GM23338 (cell line): ENCODE measurements around the gene NCOA7. TPM values are rescaled to one million over a fixed set of nuclear protein-coding genes. Genes with fewer than 3 reads are reported as not detected.

Experiments
- ATAC-seq: fragments of 200-7000 bp; cut with Tn5 transposase; 3 replicates; pipeline ENCODE4 v1.9.1; 2020
- DNase-seq: peaks from one replicate; pipeline ENCODE4 v3.0.0-alpha.2; 2015; ENCODE audit warnings: low spot score
- H2AFZ ChIP-seq: fragments of 200-600 bp; sonication (generic); 2 replicates; pipeline ENCODE4 v1.8.0; 2016; ENCODE audit warnings: antibody characterized with exemption, mild to moderate bottlenecking, moderate library complexity
- H3F3A ChIP-seq: fragments of 200-600 bp; sonication (generic); replicated peaks from 2 replicates; pipeline ENCODE4 v1.8.0; 2017; ENCODE audit warnings: antibody characterized with exemption, mixed run types, low read depth
- H3K27ac ChIP-seq: fragments of 200-600 bp; sonication (generic); 2 replicates; pipeline ENCODE4 v1.6.1; 2016; ENCODE audit warnings: low read depth
- H3K27me3 ChIP-seq: fragments of 200-600 bp; sonication (generic); 2 replicates; pipeline ENCODE4 v1.8.0; 2016; ENCODE audit warnings: mild to moderate bottlenecking, mixed run types, moderate library complexity; ENCODE audit not compliant: insufficient read depth
- H3K36me3 ChIP-seq: fragments of 200-600 bp; sonication (generic); 2 replicates; pipeline ENCODE4 v1.8.0; 2016; ENCODE audit warnings: mild to moderate bottlenecking; ENCODE audit not compliant: insufficient read depth
- H3K4me1 ChIP-seq: fragments of 200-600 bp; sonication (generic); 2 replicates; pipeline ENCODE4 v1.8.0; 2016; ENCODE audit warnings: mild to moderate bottlenecking, moderate library complexity; ENCODE audit not compliant: insufficient read depth
- H3K4me2 ChIP-seq: fragments of 200-600 bp; sonication (generic); 2 replicates; pipeline ENCODE4 v1.7.1; 2017; ENCODE audit warnings: mixed run types
- H3K4me3 ChIP-seq: fragments of 200-600 bp; sonication (generic); 2 replicates; pipeline ENCODE4 v1.6.1; 2016; ENCODE audit warnings: mixed run types
- H3K79me2 ChIP-seq: fragments of 200-600 bp; sonication (generic); replicated peaks from 2 replicates; pipeline ENCODE4 v1.8.0; 2017; ENCODE audit warnings: mild to moderate bottlenecking; ENCODE audit not compliant: insufficient read depth
- H3K9me2 ChIP-seq: fragments of 200-600 bp; sonication (generic); 2 replicates; pipeline ENCODE4 v1.8.0; 2017; ENCODE audit not compliant: insufficient read depth
- H4K20me1 ChIP-seq: fragments of 200-600 bp; sonication (generic); replicated peaks from 2 replicates; pipeline ENCODE4 v1.8.0; 2017; ENCODE audit warnings: mild to moderate bottlenecking; ENCODE audit not compliant: insufficient read depth
- H3K27ac Mint-ChIP-seq: 2 replicates; pipeline ENCODE4 v1.8.0; 2020; ENCODE audit warnings: inconsistent platforms, mild to moderate bottlenecking, moderate library complexity, mixed read lengths
- H3K27me3 Mint-ChIP-seq: 3 replicates; pipeline ENCODE4 v1.8.0; 2022; ENCODE audit warnings: low read depth, mild to moderate bottlenecking, moderate library complexity, mixed read lengths, inconsistent platforms; ENCODE audit not compliant: insufficient read depth, poor library complexity
- H3K36me3 Mint-ChIP-seq: 3 replicates; pipeline ENCODE4 v1.8.0; 2021; ENCODE audit warnings: low read depth, mild to moderate bottlenecking, inconsistent platforms, moderate library complexity, mixed read lengths
- H3K4me1 Mint-ChIP-seq: 3 replicates; pipeline ENCODE4 v1.8.0; 2020; ENCODE audit warnings: mild to moderate bottlenecking, inconsistent platforms, mixed read lengths
- H3K4me3 Mint-ChIP-seq: 3 replicates; pipeline ENCODE4 v1.8.0; 2021; ENCODE audit warnings: moderate library complexity, mild to moderate bottlenecking, inconsistent platforms, mixed read lengths
- H3K9me3 Mint-ChIP-seq: 3 replicates; pipeline ENCODE4 v1.8.0; 2020; ENCODE audit warnings: moderate library complexity, mild to moderate bottlenecking, inconsistent platforms, mixed read lengths
- CREB1 ChIP-seq: fragments of 250-450 bp; sonication (Bioruptor Pico); IDR thresholded peaks from 2 replicates; pipeline ENCODE4 v1.5.0; 2020; ENCODE audit warnings: low read depth, mild to moderate bottlenecking, moderate library complexity
- EZH2 ChIP-seq: fragments of 200-600 bp; sonication (generic); IDR thresholded peaks from one replicate; pipeline ENCODE4 v1.8.0; 2017; ENCODE audit warnings: antibody characterized with exemption, mild to moderate bottlenecking, low read depth; ENCODE audit not compliant: unreplicated experiment
- JUNB ChIP-seq: IDR thresholded peaks from one replicate; pipeline ENCODE4 v1.6.1; 2016; ENCODE audit warnings: antibody characterized with exemption; ENCODE audit not compliant: unreplicated experiment
- NANOG ChIP-seq: IDR thresholded peaks from 2 replicates; pipeline ENCODE4 v1.6.1; 2016; ENCODE audit warnings: antibody characterized with exemption, borderline replicate concordance
- STAT1 ChIP-seq: IDR thresholded peaks from one replicate; pipeline ENCODE4 v1.6.1; 2016; ENCODE audit warnings: antibody characterized with exemption; ENCODE audit not compliant: unreplicated experiment
- ZNF114 ChIP-seq: fragments of 250-450 bp; sonication (Bioruptor Pico); IDR thresholded peaks from 2 replicates; pipeline ENCODE4 v1.5.0; 2020; ENCODE audit warnings: mild to moderate bottlenecking, moderate library complexity
- ZNF331 ChIP-seq: fragments of 250-450 bp; sonication (Bioruptor Pico); IDR thresholded peaks from 2 replicates; pipeline ENCODE4 v1.5.0; 2020; ENCODE audit warnings: low read depth, mild to moderate bottlenecking, moderate library complexity
- polyA plus RNA-seq: library from polyadenylated mRNA; unstranded; fragments of >200 nt; fragmentation: Nextera tagmentation; extraction: Ambion mirVana; gene quantifications from 2 replicates; pipeline ENCODE4 v1.2.1, GENCODE V29; 2016
- total RNA-seq: library from RNA; depleted of rRNA; stranded (reverse); fragments of >200 nt; shearing (Covaris generic); gene quantifications from 2 replicates; pipeline ENCODE4 v1.2.3, GENCODE V29; 2014
- TF ChIP-seq, protein P1 (sequence below): IDR thresholded peaks from one replicate; pipeline ENCODE4 v1.6.1; 2018; ENCODE audit warnings: antibody characterized with exemption; ENCODE audit not compliant: unreplicated experiment
- TF ChIP-seq, protein P2 (sequence below): IDR thresholded peaks from 2 replicates; pipeline ENCODE4 v1.6.1; 2016; ENCODE audit warnings: antibody characterized with exemption

Gene NCOA7
- total and polyA plus RNA-seq, 2 experiments from 2014 or later: 9.3 to 15.7 TPM

DNA sequence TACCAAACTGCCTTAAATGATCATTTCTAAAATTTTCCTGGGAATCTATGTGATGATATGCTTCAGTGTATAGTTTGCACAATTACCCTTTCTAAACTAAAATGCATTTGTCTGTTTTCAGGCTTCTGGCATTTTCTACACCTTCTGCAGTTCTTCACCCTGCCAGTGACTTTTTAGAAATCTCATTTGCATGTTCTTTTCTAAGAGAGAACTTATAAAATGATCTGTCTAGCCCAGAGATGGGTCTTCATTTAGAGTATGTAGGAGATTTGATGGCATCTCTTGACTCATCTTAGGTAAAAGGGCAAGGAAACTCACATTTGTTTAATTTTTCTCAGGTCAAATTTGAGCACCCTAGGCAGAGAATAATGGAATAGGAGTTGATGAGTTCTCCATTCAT, 17.8 kb downstream of the NCOA7 start (continued):
- TF ChIP-seq, protein P1, sequence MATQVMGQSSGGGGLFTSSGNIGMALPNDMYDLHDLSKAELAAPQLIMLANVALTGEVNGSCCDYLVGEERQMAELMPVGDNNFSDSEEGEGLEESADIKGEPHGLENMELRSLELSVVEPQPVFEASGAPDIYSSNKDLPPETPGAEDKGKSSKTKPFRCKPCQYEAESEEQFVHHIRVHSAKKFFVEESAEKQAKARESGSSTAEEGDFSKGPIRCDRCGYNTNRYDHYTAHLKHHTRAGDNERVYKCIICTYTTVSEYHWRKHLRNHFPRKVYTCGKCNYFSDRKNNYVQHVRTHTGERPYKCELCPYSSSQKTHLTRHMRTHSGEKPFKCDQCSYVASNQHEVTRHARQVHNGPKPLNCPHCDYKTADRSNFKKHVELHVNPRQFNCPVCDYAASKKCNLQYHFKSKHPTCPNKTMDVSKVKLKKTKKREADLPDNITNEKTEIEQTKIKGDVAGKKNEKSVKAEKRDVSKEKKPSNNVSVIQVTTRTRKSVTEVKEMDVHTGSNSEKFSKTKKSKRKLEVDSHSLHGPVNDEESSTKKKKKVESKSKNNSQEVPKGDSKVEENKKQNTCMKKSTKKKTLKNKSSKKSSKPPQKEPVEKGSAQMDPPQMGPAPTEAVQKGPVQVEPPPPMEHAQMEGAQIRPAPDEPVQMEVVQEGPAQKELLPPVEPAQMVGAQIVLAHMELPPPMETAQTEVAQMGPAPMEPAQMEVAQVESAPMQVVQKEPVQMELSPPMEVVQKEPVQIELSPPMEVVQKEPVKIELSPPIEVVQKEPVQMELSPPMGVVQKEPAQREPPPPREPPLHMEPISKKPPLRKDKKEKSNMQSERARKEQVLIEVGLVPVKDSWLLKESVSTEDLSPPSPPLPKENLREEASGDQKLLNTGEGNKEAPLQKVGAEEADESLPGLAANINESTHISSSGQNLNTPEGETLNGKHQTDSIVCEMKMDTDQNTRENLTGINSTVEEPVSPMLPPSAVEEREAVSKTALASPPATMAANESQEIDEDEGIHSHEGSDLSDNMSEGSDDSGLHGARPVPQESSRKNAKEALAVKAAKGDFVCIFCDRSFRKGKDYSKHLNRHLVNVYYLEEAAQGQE: no peak
- TF ChIP-seq EZH2 (no peak), NANOG (no peak), ZNF114 (CRISPR knock-in tag) (no peak), CREB1 (CRISPR knock-in tag) (no peak), JUNB (no peak), STAT1 (no peak)
- TF ChIP-seq, protein P2, sequence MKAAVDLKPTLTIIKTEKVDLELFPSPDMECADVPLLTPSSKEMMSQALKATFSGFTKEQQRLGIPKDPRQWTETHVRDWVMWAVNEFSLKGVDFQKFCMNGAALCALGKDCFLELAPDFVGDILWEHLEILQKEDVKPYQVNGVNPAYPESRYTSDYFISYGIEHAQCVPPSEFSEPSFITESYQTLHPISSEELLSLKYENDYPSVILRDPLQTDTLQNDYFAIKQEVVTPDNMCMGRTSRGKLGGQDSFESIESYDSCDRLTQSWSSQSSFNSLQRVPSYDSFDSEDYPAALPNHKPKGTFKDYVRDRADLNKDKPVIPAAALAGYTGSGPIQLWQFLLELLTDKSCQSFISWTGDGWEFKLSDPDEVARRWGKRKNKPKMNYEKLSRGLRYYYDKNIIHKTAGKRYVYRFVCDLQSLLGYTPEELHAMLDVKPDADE: no peak

GRCh38 chr6:125809570-125810170, 18.9 kb downstream of the NCOA7 start:
- Histone ChIP-seq H3K27ac (no peak overlapping the region), H3K4me2 (no peak overlapping the region), H2AFZ (no peak overlapping the region), H4K20me1 (no peaks in the 10 kb centered on the region), H3K36me3 (no peaks in the 10 kb centered on the region), H3K4me1 (no peaks in the 10 kb centered on the region), H3K79me2 (no peaks in the 10 kb centered on the region; the same call in 1 of the 2 replicates), H3K27me3 (no peaks in the 10 kb centered on the region), H3K4me3 (no peak overlapping the region), H3F3A (no peaks in the 10 kb centered on the region), H3K9me2 (peaks cover 7% of the 10 kb centered on the region)
- H3K36me3 Mint-ChIP-seq: no peaks in the 10 kb centered on the region
- H3K4me1 Mint-ChIP-seq: no peaks in the 10 kb centered on the region; the same call in 2 of the 3 replicates
- H3K27me3 Mint-ChIP-seq: peaks cover 4% of the 10 kb centered on the region
- H3K27ac Mint-ChIP-seq: no peak overlapping the region
- H3K9me3 Mint-ChIP-seq: no peaks in the 10 kb centered on the region
- ATAC-seq (no peak), DNase-seq (no peak)
- no peak overlapping the region for H3K4me3 Mint-ChIP-seq
- TF ChIP-seq JUNB (no peak), ZNF331 (CRISPR knock-in tag) (no peak), NANOG (no peak)
- TF ChIP-seq, protein P1: no peak
- TF ChIP-seq, protein P2: no peak
